Embryonic facial prominence (tissue), 1 donor: ENCODE results near the gene MEIS2.

Source experiments
- DNase-seq: peaks from one replicate; pipeline ENCODE4 v3.0.0-alpha.2; 2016; ENCODE audit errors: extremely low spot score

The MEIS2 gene

DNA sequence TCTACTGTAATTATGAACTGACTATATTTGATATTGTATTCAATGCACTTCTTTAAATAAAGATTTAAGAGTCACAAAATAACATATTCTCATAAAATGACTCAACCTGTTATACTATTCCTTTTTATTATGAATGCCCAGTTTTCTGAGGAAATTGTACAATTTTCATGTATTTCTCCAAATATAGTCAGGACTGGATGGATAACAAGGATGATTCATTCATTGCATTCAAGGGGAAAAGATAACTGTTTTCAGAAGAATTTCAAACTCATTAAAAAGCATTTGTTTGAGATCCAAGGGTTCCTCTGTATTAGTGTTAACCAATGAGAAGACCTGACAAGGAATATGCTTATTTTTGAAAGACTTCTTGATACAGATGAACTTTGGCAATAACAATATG is 163.7 kb downstream of the MEIS2 start:
- no peak for DNase-seq

DNA sequence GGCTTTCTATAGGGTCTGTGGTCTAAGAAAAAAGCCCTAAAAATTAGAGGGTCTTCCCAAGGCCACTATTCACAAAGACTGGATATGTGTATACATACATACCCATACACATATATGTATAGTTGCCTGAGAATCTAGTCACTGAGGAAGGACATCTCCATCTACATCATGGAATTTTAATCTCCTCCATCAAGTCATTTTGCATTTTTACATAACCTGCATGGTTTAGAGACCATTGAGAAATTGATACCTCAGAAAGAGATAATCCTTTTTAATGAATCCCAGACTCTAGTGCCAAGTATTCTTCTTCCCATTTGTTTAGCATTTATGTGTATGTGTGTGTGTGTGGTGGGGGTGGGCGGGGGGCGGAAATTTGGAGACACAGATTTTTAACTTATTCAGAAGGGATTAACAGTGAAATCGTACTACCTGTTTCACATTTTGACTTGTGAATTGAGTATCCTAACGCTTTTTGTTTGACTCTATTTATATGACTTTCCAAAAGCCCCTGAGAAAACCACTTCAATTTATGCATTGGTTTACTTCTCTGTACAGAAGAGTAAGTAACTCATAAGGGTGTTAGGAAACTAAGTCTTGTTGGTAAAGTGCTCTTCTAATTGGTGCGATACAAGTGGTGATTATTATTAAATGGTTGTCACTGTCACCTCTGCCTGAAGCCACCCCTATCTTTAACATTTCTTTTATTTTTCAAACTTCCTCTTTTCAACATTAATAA is 166.9 kb downstream of the MEIS2 start:
- no peak for DNase-seq

- no peak for DNase-seq
These were observed 168.3 kb downstream of the MEIS2 start for GRCh38 chr15:36932070-36932469.

GRCh38 chr15:36931434-36931833 is 168.9 kb downstream of the MEIS2 start:
- no peak for DNase-seq

- DNase-seq, result no peak
These were observed 173.9 kb downstream of the MEIS2 start for GRCh38 chr15:36926427-36926825.

- no peak for DNase-seq
These were observed 174.5 kb downstream of the MEIS2 start for GRCh38 chr15:36925653-36926426.

DNA sequence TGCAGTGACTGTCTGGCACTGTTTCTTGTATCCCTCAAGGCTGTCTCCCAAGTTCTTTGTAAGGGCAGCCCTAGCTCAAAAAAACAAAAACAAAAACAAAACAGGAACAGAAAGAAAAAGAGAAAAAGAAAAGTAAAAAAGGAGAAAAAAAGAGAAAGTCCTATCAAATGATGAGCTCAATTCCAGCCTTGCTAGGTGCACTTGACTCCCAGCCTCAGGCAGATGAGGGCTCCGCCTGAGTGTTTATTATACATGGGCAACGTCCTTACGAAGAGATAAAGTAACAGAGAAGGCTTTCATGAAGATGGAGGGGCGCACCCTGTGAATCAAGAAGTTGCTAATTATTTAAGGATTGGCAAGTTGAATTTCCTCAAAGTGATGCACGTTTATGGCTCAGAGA is 175.3 kb downstream of the MEIS2 start:
- DNase-seq, result no peak

DNA sequence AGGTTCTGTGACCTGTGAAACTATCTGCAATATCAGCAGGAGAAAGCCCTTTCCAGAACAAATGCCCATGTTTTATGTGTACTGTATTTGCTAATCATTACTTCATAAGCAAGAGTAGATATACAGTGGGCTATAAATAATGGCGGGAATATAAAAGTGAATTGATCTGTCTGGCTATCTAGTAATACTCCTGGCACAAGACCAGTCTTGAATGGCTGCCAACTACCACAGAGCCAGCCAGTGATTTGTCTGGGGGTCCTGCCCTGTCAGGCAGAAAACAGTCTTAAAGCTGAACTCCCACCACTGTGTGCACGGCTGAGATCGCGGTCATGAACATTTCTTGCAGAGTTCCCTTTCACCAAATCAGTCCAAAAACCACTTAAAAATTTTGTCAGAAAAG is 176.3 kb downstream of the MEIS2 start:
- no peak for DNase-seq

GRCh38 chr15:36921484-36922091 is 178.8 kb downstream of the MEIS2 start:
- DNase-seq, result no peak

- no peak for DNase-seq
These were observed 182.7 kb downstream of the MEIS2 start for GRCh38 chr15:36917411-36918267.

DNA sequence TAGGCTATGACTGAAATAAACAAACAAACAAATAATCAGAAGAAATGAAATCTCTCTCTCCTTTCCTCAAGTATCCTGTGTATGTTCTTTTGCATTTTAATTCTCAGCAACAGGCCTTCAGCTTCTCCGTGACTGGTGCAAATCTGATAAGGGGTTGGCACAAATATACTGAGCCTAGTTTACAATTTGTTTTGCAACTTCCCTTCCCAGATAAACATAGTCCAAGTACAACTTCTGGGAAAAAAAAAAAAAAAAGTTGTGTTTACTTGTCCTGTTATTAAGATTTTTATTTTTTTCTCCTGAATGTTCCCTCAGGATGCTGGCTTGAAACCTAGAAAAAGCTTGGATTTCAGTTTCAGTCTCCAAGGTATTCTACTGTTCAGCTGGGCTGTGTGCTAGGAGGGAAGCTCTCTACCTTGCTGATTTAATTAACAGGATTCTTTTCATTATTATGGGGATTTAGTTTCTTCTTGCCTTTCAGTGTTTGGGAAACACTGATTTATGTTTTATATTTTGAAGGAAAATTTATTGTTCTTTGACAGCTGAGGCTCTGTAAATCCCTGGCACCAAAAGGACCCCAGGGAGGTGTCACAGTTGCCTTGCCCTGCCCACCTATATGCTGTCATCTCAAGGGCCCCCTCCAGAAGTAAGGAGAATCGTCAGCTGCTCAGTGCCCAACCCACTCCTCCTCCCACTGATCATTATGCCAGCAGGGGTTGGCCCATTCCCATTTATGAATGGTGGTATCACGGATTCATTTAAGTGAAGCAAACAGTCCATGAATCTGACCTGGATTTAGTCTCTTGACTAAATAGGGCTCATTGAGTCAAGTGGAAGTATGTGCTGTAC is 185.2 kb downstream of the MEIS2 start:
- DNase-seq, result no peak

DNA sequence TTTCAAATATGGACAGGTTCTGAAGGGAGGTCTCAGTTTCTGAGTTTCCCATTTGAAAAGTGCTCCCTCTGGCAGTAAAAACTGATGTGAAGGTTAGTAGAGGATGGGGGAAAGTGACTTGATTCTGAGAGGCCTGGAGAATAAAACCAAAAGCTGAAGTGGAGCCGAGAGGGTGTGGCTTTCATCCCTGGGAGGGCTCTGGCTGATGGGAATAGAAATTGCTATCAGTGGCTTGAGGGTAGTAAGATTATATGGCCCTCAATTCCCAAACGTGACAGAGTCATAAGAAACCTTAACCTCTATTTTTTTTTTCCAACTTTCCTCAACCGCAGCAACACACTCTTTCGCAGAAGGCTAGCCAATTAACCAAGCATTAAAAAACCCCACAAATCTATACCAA is 185.9 kb downstream of the MEIS2 start:
- no peak for DNase-seq

GRCh38 chr15:36912311-36912712 is 188.0 kb downstream of the MEIS2 start:
- no peak for DNase-seq

GRCh38 chr15:36911322-36911944 is 188.9 kb downstream of the MEIS2 start:
- DNase-seq, result no peak

GRCh38 chr15:36908991-36909390 is 191.4 kb downstream of the MEIS2 start:
- DNase-seq, result no peak

GRCh38 chr15:36907295-36907694 is 193.1 kb downstream of the MEIS2 start:
- DNase-seq, result no peak

GRCh38 chr15:36905908-36906307 is 194.4 kb downstream of the MEIS2 start:
- no peak for DNase-seq

DNA sequence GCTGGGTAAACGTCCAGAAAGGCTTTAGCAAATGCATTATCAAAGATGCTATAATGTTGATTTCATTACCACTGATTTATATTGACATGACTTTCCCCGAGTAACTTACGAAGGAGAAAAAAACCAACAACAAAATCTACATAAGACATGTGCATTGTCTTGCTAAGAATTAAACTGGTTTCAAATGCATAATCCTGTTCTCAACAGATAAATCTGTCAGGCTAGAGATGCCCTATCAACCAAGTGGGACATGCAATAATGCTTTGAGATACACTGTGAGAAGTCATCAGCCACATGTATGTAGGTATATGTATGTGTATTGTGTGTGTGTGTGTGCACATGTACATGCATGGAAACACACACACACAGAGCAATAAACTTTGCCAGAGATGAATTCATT is 195.6 kb downstream of the MEIS2 start:
- DNase-seq, result no peak

DNA sequence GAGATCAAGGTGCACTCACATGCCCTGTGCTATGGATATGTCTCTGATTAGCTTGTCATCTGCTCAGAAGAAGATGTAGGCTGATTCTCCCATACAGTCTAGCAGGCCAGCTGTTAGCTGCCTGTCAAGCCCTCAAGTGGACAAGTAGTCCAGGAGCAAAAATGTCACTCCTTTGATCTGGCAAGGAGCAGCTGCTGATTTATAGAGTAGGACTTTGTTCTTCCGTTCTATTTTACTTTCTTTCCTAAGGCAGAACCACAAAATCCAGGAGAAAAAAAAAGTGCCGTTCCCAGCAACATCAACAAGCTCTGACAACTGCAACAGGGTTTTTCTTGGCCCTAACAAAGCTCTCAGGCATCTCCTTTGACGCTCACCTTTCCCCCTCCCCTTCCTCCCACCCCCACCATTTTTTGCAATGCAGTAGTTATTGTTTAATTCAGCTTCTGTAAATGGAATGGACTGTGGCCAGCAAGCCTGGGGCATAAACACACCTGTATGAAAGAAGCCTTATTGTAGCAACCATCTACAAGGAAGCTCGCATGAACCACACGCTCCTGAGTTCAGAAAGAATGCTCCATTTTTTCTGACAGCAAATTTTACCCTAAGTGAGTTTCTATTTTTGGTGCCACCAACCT is 196.3 kb downstream of the MEIS2 start:
- DNase-seq, result no peak

DNA sequence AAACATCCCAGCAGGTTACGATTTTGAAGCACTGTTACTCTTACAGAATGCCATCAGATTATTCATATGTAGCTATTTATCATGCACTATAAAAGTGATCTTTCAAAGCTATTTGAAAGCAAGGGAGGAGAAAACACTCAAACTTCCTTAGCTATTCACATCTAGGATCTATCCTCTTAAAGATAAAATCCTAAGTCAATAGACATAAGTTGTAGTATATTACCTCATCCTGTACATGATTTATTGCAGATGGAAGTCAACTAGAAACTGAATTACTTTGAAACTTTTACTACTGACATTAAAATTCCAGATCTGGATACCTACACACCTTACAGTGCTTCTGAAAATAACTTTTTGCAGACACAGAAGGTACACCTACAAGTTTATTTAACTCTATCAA is 197.2 kb downstream of the MEIS2 start:
- DNase-seq, result no peak
